ENCODE results near the gene NOS3.
"Not testable (repeated sequence)": the region's sequence is repeated elsewhere in the genome, so short reads cannot be mapped to it uniquely, and the experiment has no call there.

Gene NOS3

DNA sequence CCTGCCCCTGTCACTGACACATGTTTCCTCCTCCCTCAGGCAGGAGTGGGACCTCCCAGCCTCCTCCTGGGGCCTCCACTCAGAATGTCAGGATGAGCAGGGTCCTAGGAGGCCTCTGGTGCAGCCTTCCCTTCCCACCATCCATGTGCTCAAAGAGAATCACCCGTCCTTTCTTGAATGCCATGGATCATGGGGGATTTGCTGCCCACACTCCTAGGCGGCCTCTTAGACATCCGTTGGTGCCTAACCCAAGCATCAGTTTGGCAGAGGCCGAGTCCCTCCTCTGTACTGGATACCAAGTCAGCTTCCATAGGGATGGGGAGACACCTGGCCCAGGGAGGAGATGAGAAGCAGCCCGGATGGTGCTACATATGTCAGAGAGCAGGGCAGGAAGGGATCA is 7.0 kb downstream of the NOS3 start:
- no peak for DNase-seq (ENCODE audit: low read depth in 4 of 4, low spot score in 1 of 4)

DNA sequence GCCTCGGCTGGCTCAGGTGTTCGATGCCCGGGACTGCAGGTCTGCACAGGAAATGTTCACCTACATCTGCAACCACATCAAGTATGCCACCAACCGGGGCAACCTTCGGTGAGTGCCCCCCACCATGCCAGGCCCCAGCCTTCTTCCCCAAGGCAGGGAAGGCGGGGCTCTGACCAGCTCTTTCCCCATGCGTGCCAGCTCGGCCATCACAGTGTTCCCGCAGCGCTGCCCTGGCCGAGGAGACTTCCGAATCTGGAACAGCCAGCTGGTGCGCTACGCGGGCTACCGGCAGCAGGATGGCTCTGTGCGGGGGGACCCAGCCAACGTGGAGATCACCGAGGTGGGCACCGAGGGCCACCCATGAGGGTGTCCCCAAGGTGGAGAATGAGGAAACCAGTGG is 7.5 kb downstream of the NOS3 start:
- no peak for DNase-seq (ENCODE audit: low read depth in 4 of 4, low spot score in 1 of 4)

DNA sequence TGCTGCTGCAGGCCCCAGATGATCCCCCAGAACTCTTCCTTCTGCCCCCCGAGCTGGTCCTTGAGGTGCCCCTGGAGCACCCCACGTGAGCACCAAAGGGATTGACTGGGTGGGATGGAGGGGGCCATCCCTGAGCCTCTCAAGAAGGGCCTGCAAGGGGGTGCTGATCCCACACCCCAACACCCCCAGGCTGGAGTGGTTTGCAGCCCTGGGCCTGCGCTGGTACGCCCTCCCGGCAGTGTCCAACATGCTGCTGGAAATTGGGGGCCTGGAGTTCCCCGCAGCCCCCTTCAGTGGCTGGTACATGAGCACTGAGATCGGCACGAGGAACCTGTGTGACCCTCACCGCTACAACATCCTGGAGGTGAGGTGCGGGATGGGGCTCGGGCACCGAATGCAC is 8.2 kb downstream of the NOS3 start:
- no peak for DNase-seq (ENCODE audit: low read depth in 4 of 4, low spot score in 1 of 4)

DNA sequence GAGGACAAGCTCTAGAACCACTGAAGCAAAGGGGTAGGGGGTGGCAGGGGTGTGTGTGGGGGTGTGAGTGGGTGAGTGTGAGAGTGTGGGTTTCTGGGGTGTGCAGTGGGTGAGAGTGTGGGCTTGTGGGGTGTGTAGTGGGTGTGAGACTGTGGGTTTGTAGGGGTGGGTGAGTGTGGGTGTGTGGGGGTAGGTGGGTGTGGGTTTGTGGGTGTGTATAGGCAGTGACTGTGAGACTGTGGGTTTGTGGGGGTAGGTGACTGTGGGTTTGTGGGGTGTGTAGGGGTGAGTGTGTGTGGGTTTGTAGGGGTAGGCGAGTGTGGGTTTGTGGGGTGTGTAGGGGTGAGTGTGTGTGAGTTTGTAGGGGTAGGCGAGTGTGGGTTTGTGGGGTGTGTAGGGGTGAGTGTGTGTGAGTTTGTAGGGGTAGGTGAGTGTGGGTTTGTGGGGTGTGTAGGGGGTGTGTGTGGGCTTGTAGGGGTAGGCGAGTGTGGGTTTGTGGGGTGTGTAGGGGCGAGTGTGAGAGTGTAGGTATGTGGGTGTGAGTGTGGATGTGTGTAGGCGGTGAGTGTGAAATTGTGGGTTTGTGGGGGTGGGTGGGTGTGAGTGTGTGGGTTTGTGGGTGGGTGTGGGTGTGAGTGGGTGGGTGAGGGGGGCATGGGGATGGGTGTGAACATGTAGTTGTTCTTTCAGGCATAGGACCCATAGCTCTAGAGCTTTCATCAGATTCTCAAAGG is 8.8 kb downstream of the NOS3 start:
- DNase-seq (ENCODE audit: low read depth in 4 of 4, low spot score in 1 of 4) = no peak

DNA sequence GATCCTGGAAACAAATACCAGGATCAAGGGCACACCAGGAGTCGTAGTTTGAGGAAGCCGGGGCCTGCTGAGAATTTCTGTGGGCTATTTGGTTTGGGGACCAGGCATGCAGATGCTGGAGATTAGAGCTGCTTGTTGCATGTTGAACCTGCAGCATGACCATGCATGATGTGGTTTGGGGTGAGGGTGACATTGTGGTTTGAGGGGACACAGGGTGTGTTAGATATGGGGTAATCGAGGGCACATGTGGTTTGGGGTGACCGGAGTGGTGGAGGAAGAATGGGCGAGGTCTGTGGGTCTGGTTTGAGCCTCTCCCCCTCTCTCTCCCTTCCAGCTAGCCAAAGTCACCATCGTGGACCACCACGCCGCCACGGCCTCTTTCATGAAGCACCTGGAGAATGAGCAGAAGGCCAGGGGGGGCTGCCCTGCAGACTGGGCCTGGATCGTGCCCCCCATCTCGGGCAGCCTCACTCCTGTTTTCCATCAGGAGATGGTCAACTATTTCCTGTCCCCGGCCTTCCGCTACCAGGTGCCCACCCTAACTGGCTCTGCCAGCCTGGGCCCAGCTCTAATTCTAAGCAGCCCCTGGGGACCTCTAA is 10.2 kb downstream of the NOS3 start:
- DNase-seq (ENCODE audit: low read depth in 4 of 4, low spot score in 1 of 4) = no peak

DNA sequence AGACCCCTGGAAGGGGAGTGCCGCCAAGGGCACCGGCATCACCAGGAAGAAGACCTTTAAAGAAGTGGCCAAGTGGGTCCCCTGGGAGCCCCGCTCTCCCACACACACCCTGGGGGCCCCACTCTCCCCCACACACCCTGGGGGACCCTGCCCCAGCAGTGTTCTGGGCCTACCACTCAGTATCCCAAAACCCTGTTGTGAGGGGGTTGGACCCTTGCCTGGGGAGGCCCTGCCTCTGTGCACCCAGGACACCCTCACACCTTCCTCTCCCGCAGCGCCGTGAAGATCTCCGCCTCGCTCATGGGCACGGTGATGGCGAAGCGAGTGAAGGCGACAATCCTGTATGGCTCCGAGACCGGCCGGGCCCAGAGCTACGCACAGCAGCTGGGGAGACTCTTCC is 10.7 kb downstream of the NOS3 start:
- DNase-seq (ENCODE audit: low read depth in 4 of 4, low spot score in 1 of 4) = no peak

DNA sequence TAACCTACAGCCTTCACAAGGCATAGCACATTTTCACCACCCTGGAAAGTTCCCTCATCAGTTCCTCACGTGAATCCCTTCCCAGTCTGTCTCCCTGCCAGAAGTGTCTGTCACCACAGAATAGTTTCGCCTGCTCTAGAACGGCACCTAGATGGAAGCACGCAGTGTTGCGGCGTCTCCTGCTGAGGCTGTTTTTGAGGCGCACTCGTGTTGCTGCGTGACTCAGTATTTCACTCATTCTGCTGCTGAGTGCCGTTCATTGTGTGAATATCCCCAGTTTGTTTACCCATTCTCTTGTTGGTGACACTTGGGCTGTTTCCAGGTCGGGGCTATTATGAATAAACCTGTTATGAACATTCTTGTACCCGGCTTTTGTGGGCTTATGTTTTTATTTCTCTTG is 12.8 kb downstream of the NOS3 start:
- DNase-seq (ENCODE audit: low read depth in 4 of 4, low spot score in 1 of 4) = no peak

DNA sequence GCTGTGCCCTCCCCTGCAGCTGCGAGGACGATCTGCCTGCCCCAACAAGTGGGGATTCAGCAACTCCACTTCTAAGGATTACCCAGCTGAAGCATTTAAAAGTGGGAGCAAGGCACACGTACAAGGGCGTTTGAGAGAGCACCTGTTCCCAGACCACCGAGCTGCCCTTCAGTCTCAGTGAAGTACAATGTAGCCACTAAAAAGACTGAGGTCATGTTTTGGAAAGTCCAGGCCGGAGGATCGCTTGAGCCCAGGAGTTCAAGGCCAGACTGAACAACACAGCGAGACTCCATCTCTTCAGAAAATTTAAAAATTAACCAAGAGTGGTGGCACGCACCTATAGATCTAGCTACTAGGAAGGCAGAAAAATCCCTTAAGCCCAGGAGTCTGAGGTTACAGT is 14.7 kb downstream of the NOS3 start:
- DNase-seq (ENCODE audit: low read depth in 4 of 4, low spot score in 1 of 4) = no peak

DNA sequence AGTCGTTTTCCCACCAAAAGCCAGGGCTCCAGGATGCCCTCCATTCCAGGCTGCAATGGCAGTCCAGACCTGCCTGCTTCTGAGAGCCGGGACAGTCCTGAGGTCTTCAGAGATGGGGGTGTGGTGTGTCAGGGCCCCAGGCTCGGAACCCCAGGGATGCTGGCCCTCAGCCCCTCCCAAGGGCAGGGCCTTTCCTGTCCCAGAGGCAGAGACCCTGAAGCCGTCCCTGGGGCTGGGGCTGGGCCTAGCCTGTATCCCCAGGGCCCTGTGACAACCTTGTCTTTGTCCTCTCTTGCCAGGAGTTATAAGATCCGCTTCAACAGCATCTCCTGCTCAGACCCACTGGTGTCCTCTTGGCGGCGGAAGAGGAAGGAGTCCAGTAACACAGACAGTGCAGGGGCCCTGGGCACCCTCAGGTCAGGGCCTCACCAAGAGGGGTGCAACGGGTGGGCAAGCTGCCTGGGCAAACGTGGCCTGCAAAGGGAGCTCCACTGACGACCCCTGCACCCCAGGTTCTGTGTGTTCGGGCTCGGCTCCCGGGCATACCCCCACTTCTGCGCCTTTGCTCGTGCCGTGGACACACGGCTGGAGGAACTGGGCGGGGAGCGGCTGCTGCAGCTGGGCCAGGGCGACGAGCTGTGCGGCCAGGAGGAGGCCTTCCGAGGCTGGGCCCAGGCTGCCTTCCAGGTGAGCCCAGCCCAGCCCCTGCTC is 15.9 kb downstream of the NOS3 start:
- no peak for DNase-seq (ENCODE audit: low read depth in 4 of 4, low spot score in 1 of 4)

DNA sequence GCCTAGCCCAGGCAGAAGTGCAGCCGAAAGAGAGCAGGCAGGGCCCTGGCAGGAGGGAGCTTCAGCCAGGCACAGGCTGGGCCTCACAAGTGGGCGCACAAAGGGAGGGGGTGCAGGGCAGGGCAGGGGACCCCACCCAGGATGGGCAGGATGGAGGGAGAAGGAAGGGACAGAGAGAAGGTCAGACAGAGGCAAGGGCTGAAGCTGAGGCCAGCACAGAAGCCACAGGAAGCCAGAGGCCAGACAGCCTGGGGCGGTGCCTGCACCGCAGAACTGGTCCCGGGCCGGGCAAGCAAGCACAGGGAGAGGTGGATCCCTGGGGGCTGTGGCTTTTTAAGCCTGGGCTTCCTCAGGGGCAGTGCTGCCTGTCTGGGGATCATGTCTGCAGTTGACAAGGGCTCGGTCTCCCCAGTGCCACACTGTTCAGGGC is 16.7 kb downstream of the NOS3 start:
- no peak for DNase-seq (ENCODE audit: low read depth in 4 of 4, low spot score in 1 of 4)

DNA sequence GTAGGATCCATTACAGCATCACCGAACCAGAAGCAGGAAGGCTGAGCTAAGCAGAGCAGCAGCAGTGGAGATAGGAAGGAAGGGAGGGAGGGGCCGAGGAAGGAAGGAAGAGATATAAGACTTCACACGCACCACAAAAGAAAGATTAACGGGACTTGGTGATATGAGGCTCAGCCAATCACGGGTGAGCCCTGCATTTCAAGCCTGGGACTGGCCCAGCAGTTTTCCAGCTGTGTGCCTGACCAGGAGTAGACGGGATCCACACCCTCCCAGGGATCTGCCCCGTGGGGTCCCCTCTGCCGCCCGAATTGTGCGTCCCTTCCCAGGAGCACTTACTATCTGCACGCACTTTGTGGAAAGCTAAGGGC is 17.3 kb downstream of the NOS3 start:
- DNase-seq (ENCODE audit: low read depth in 4 of 4, low spot score in 1 of 4) = no peak

DNA sequence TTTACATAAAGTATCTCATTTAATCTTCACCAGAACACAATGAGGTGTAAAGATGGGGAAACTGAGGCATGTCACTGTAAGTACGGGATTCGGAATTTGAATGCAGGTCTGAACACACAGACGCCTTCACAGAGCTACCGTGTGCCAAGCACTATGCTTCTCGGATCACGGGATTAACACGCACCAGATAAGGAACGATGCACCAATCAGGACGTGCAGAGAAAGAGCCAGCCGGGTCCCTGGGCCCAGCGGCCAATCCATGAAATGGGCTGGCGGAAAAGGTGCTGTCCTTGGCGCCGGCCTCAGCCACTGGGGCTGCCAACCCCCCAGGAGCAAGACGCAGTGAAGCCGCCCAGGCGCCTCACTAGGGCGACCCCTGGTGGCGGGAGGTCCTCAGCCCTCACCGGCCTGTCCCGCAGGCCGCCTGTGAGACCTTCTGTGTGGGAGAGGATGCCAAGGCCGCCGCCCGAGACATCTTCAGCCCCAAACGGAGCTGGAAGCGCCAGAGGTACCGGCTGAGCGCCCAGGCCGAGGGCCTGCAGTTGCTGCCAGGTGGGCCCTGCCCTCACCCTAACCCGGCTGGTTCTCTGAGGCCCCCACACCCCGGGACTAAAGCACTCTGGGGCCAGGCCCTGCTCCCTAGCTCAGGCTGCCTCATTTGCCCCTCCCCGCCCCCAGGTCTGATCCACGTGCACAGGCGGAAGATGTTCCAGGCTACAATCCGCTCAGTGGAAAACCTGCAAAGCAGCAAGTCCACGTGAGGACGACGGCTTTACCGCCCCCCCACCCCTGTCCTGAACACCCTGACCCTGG is 17.9 kb downstream of the NOS3 start:
- peak; percentile 57 to 79 (median 76) for DNase-seq (ENCODE audit: low read depth in 4 of 4, low spot score in 1 of 4)

DNA sequence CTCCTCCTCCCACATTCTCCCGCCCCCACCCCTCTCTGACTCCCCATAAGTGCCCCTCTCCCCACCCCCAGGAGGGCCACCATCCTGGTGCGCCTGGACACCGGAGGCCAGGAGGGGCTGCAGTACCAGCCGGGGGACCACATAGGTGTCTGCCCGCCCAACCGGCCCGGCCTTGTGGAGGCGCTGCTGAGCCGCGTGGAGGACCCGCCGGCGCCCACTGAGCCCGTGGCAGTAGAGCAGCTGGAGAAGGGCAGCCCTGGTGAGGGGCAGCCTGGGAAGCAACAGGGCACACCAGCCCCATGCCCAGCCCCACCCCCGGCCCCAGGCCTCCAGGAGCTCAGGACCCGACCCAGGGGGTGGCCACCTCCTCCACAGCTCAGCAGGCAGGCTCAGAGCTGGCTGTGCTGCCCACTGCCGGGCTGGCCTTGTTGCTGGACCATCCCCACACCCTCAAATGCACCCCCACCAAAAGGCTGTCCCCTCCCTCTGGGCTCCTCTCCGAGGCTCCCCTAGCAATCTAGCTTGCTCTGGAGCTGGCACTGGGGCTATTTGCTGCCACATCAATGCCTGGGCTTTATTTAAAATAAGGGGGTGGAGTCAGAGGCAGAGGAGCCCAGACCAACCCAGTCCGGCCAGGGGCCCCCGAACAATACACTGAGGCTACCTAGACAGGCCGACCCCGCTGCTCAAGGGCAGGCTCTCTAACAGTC is 18.7 kb downstream of the NOS3 start:
- no peak for DNase-seq (ENCODE audit: low read depth in 4 of 4, low spot score in 1 of 4)

DNA sequence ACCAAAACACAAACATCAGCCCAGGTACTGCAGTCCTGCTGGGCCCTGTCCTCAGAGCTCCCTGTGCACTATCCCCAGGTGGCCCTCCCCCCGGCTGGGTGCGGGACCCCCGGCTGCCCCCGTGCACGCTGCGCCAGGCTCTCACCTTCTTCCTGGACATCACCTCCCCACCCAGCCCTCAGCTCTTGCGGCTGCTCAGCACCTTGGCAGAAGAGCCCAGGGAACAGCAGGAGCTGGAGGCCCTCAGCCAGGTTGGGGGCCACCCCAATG is 19.2 kb downstream of the NOS3 start:
- no peak for DNase-seq (ENCODE audit: low read depth in 4 of 4, low spot score in 1 of 4)

DNA sequence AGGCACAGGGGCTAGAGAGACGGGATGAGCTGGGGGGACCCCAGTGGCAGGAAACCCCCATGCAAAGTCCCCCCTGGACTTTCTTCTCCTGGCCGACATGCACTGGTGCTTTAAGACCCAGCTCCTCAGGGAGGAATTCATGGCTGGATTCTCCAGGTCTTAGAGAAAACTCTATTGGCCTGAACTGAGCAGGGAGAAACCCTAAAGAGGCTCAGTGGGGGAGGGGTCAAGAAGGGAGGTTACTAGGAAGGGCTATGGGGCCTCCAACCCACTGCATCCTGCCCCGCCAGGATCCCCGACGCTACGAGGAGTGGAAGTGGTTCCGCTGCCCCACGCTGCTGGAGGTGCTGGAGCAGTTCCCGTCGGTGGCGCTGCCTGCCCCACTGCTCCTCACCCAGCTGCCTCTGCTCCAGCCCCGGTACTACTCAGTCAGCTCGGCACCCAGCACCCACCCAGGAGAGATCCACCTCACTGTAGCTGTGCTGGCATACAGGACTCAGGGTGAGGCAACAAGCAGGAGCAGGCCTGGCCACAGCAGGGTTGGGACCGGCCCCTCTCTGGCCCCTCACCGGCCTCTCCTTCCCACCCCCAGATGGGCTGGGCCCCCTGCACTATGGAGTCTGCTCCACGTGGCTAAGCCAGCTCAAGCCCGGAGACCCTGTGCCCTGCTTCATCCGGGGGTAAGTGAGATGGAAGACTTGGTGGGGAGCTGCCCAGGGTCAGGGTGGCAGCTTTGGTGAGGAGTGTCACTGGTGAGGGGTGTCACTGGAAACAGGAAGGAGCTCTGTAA is 19.7 kb downstream of the NOS3 start:
- DNase-seq (ENCODE audit: low read depth in 4 of 4, low spot score in 1 of 4) = no peak

DNA sequence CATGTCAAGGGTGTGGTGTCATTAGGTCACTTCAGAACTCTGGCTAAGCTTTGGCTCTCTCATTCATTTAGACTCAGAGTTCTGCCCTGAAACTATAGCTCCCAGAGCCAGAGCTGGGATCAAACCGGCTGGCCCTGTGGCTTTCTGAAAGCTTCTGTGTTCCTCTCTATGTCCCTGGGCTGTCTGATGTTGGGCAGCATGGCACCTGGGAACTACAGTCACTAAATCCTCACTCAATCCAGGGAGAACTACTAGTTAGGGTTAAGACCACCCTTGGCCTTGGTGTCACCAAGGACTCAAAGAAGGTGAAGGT is 20.2 kb downstream of the NOS3 start:
- DNase-seq (ENCODE audit: low read depth in 4 of 4, low spot score in 1 of 4) = no peak

DNA sequence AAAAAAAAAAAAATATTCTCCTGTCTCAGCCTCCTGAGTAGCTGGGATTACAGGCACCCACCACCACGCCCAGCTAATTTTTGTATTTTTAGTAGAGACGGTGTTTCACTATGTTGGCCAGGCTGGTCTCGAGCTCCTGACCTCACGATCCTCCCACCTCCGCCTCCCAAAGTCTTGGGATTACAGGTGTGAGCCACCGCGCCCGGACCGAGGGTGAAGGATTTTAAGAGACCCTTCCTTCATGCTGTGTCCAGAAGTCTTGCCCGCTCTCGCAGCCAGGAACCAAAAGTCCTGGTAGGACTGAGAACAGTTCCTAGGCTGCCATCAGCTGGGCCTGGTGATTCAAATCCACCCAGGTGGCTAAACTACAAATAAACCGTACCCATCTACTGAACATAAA is 20.8 kb downstream of the NOS3 start:
- DNase-seq (ENCODE audit: low read depth in 4 of 4, low spot score in 1 of 4) = not testable (repeated sequence)

DNA sequence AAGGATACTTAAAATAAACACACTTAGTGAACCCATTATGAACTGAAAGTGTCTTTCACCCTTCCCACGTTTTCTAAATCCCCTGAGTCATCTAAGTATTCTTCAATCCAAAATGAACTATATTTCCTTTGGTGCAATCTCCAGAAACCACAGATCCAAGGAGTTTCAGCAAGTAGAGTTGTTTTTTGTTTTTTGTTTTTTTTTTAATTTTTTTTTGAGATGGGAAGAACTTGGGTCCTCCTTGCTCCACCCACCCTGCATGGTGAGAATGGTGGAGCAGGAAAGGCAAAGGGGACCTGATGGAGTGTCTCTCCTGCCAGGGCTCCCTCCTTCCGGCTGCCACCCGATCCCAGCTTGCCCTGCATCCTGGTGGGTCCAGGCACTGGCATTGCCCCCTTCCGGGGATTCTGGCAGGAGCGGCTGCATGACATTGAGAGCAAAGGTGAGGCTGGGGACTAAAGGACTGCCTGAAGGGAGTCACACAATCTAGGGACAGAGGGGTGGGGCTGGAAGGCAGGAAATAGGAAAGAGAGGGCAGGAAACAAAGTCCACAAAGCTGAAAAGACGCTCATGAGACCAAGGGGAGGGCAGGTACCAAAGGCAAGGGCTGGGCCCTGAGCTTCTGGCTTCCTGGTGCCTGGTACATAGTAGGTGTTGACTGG is 21.3 kb downstream of the NOS3 start:
- no peak for DNase-seq (ENCODE audit: low read depth in 4 of 4, low spot score in 1 of 4)

DNA sequence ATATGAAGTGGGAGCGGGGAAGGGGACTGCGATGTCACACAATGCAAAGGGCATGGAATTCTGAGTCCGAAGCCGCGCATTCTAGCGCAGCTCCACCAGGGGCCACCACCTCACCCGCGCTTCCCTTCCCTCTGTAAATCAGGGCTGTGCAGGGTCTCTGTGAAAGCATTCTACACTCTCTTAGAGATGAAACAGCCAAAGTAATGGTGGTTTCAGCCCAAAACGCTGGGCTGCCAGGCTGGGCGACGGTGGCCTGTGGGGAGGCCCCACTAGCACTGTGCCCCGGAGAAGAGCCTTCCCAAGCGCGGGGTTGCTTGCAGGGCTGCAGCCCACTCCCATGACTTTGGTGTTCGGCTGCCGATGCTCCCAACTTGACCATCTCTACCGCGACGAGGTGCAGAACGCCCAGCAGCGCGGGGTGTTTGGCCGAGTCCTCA is 22.1 kb downstream of the NOS3 start:
- DNase-seq (ENCODE audit: low read depth in 4 of 4, low spot score in 1 of 4) = no peak

DNA sequence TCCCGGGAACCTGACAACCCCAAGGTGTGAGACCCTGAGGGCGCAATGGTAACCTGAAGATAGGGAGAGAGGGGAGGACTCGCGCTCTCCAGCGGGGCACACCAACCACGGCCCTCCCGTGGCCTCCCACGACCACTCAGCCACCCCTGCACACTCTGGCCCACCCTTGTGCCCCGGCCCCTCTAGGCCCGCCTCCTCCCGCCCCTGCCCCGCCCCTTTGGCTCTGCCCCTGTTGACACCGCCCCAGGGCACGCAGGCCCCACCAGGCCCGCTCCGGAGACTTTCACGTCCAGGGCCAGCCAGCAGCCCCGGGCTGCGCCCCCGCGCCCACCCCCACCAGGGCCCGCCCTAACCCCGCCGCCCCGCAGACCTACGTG is 22.5 kb downstream of the NOS3 start:
- no peak for DNase-seq (ENCODE audit: low read depth in 4 of 4, low spot score in 1 of 4)

Measured in stimulated activated CD4-positive, alpha-beta T cell treated with anti-CD3 and anti-CD28 coated beads, Interleukin-1b, Interleukin-23, amount 100 ng/mL, for 24 hours (primary cell).